DMS79 (cell line): ENCODE measurements around the gene OSTN.
"Not testable (repeated sequence)": the region's sequence is repeated elsewhere in the genome, so short reads cannot be mapped to it uniquely, and the experiment has no call there.

Experiments
- DNase-seq: peaks from one replicate; lab custom pipeline; 2025; lab: John Stamatoyannopoulos, UW

Gene OSTN

DNA sequence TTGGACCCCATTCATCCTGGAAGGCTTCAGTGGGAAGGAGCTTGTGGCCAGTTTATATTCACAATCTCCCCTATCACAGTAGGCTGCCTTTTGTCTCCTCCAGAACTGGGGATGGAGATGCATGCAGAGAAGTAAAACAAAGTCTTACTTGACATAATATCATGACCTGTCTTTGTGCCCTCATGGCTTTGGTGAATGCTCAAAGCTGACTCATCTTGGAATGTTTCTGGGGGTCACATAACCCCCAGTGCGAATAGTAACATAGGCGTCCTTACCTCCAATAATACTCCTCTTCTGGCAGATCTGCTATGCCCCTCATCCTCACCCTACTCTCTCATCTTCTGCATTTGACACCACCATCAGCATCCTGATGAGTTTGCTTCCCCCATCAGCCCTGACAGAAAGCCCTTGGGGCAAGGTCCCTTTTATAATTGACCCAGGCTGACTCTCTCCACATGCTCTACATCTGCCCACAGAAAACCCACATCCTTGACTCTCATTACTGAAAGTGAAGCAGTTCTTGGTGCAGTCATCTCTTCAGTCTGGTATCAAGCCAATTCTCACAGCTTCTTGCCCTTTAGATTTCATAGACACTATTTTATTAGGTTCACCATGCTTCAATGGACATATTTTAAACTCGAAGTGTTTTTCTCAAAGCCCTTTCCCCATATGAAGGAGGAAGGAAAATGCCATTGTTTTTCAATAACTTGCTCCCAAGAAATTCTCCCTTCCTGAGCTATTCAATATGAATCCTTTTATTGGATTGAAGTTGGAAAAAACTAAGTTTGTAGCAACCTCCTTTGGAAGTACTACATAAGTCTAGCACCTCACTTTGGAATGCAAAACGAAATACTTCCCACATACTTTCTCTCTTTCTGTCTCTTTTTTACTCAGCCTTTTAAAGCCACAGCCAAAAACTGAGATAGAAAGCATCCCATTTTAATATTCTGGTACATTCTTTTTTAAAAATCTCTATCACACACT lies 36.6 kb downstream of the OSTN start:
- DNase-seq, result no peak

DNA sequence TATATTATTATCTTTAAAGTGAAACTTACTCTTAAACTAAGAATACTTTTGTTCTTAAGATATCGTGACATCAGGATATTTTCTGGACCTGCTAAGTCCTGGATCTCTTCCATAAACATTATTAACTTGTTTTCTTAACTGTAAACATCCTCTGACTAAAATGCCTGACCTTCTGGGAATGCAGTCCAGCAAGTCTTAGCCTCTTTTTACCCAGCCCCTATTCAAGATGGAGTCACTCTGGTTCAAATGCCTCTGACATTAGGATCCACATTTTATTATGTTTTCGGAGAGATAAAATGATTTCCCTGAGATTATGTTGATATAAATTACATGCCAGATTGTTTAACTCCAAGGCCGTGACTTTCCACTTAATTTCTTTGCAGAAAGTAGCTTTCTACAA lies 37.6 kb downstream of the OSTN start:
- DNase-seq, result no peak

- no peak for DNase-seq
These were observed 38.2 kb downstream of the OSTN start for GRCh38 chr3:191237047-191237882.

- no peak for DNase-seq
These were observed 39.3 kb downstream of the OSTN start for GRCh38 chr3:191238321-191238817.

GRCh38 chr3:191239407-191240031 lies 40.5 kb downstream of the OSTN start:
- no peak for DNase-seq

- no peak for DNase-seq
These were observed 41.4 kb downstream of the OSTN start for GRCh38 chr3:191240486-191240885.

DNA sequence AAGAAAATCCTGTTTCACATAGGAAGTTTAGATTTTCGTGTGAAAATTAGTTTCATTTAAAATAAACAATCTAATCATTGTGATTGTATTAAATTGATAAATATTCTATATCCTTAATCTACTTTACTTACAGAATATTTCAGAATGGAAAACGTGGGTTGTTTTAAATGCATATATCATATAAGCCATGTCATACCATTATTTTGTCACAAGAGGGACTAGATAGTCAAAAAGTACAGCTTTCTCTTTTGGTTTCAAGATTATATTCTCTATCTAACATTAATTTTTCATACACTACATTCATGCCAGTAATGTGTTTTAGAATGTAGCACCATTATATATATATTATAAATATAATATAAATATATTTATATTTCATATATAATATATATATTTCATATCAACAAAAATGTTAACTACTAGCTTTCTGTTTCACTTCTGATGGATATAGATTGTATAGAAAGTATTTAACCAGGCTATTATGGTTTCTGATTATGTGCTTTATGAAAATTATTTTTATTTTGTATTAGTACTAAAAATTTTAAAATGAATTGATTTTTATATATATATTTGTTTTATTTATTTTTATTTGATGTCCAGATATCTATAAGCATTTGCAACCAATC lies 45.3 kb downstream of the OSTN start:
- no peak for DNase-seq

- not testable (repeated sequence) for DNase-seq
These were observed 47.0 kb downstream of the OSTN start for GRCh38 chr3:191246034-191246433.

DNA sequence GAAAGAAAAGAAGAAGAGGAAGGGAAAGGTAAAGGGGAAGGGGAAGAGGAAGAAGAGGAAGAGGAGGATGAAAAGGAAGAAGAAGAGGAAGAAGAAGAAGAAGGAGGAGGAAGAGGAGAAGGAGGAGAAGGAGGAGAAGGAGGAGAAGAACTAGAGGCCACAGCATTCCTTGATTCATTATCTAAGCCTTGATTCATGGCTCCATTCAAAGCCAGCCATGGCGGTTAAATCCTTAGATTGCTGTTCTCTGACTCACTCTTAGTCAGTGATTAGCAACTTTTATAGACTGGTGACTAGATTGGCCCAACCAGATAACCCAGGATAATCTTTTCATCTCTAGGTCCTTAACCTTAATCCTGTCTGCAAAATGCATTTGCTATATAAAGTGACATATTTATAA lies 47.6 kb downstream of the OSTN start:
- DNase-seq, result no peak

DNA sequence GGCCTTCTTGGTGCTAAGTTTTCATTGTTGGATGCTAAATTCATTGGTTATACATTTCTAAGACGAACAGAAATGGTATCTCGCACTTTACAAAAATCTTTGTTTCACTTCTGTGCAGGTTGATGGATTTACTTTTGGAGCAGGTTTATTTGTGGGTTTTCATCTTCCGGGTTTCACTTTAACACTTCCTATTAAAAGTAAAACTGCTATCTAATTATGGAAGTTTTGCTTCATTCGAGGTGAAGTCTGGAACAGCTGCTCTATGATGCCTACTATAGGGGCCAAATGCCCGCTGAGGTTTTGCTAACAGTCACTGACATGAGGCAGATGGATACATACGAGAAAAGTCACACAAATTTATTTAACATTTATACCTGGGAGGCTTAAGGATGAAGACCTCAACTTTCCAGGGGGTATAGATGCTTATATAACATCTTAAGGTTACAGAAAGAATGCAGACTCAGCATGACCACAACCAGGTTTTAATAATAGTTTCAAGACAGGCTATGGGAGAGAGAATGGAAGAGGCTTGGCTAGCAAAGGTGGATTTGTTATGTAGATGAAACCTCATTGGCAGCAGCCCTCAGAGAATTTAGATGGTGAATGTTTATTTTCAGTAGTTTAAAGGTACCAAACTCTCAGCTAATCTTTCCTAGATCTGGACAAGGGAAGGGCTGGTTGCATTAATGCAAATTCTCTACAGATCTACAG lies 54.2 kb downstream of the OSTN start:
- DNase-seq, result no peak

DNA sequence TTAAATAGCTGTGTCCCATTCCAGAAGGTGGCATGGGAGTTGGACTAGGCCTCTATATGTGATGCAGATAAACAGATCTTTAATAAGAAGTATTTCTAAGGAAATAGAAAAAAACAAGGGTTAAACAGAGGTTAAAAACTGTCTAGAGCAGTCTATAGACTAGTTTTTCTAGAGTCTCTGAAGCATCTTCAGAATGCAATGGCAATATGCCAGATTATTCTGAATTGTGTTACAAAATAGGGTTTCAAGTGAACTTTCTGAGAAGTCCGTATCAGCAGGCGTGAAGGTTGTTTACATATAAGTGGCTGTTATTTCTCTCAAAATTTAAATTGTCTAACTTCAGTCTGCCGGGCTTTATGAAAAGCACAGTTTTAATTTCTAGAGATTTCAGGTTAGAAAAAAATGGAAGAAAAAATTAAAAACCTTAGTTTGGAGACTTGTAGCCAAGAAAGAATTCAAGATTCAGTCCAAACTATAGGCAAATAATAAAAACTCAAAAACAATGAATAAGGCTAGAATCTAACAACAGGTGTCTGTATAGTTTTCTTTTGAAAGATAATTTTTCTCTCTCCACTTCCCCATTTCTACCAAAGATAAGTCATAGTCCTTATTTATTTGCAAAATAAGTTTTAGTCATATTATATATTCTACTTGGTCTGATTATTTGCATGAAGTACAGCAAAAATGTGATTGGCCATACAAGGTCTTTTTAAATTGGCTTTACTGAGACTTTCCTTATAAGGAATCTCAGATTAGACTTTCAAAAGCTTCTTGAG lies 55.2 kb downstream of the OSTN start:
- DNase-seq, result no peak

DNA sequence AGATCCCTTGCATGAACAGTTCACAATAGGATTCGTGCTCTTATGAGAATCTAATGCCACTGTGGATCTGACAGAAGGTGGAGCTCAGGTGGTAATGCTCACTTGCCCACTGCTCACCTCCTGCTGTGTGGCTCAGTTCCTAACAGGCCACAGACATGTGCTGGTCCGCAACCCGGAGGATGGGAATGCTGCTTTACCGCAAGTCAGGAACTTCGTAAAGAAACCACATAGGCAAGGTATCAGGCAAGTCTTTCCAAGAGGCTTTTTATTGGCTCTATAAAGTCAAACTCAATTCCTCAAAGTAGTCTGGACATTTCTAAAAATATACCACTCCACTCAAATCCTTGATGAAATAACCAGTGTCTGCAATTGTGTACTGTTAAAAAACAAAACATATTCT lies 56.1 kb downstream of the OSTN start:
- DNase-seq, result no peak

DNA sequence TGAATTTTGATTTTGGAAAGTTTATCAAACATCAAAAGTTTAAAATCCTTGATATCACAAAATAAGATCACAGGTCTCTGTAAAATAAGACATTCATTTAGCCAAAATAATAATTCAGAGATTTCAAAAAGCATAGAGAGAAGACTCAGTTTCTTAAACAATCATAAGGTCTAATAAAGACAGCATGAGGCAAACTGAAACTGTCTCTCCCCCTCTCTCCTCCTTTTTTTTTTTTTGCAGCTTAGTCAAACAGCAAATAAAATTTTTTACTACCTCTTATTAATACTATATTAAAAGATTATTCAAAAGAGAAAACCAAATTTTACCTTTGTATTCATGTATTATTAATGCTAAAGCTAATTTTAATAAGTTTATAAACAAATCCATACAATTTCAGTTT lies 57.4 kb downstream of the OSTN start:
- DNase-seq, result no peak

DNA sequence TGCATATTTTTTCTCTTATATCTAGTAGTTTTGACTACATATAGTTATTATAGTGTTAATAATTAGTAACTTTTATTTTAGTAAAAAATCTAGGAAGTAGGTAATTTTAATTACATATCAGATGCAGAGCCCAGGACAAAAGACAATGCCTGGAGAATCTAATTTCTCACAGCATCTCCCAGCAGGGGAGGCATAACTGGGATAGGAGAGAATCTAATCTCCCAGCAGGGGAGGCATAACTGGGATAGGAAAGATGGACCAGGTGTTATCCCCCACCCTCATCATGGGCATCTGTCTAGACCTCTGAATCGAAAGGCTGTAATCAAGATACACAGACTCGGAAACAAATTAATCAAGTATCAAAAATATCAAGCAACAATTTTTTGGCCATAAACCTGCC lies 58.2 kb downstream of the OSTN start:
- no peak for DNase-seq

GRCh38 chr3:191259486-191259885 lies 60.4 kb downstream of the OSTN start:
- DNase-seq, result no peak

- DNase-seq, result no peak
These were observed 61.6 kb downstream of the OSTN start for GRCh38 chr3:191260431-191261303.

DNA sequence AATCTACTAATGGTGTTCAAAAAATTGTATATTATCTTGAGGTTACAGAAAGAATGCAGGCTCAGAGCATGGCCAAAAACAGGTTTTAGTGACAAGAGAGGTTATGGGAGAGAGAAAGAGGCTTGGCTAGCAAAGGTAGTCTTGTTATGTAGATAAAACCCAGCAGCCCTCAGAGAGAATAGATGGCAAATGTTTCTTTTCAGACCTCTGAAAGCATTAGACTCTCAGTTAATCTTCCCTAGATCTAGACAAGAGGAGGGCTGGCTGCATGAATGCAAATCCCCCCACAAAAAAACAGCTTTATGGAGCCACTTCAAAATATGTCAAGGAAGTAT lies 62.2 kb downstream of the OSTN start:
- no peak for DNase-seq

DNA sequence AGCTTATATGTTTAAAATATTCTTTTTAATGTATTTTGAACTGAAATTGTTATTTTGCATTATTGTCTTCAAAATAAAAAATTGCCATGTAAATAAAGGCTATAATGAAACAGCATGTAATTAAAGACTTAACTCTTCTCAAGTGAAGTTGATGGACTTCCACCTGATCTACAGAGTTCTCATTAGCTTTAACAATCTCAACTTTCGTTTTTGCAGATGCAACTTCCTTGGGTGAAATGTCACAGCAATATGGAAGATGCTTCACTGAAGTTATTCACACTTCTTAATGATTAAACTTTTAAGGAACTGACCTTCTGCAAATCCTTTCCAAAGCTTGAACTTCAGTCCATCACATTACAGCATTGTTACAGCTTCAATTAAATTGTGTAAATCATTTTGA lies 63.6 kb downstream of the OSTN start:
- DNase-seq, result no peak

- no peak for DNase-seq
These were observed 64.3 kb downstream of the OSTN start for GRCh38 chr3:191263365-191263764.

GRCh38 chr3:191263850-191264249 lies 64.8 kb downstream of the OSTN start:
- no peak for DNase-seq
